Central memory CD8-positive, alpha-beta T cell (primary cell): Measurements from ENCODE around the gene ARHGAP10.

Source experiments
- ATAC-seq: fragments of 150-1000 bp; cut with Tn5 transposase; replicated peaks from 2 replicates; pipeline ENCODE4 v1.10.0; 2022; ENCODE audit warnings: mild to moderate bottlenecking, moderate FRiP score, moderate number of reproducible peaks; ENCODE audit not compliant: poor library complexity, severe bottlenecking; ENCODE audit errors: extremely low read depth
- DNase-seq, 2 donors: peaks; one replicate each; pipeline ENCODE4 v3.0.0; 2021; ENCODE audit warnings: low spot score in 2 of 2
- H3K27ac Mint-ChIP-seq: one replicate; pipeline ENCODE4 v1.8.0; 2022; ENCODE audit warnings: low read depth, mild to moderate bottlenecking, moderate library complexity, mixed read lengths
- H3K27me3 Mint-ChIP-seq: one replicate; pipeline ENCODE4 v1.8.0; 2022; ENCODE audit warnings: mixed read lengths
- H3K36me3 Mint-ChIP-seq: one replicate; pipeline ENCODE4 v1.8.0; 2022; ENCODE audit warnings: mild to moderate bottlenecking, moderate library complexity, mixed read lengths; ENCODE audit not compliant: insufficient read depth
- H3K4me1 Mint-ChIP-seq: one replicate; pipeline ENCODE4 v1.8.0; 2022; ENCODE audit warnings: mixed read lengths
- H3K4me3 Mint-ChIP-seq: one replicate; pipeline ENCODE4 v1.8.0; 2022; ENCODE audit warnings: mild to moderate bottlenecking, moderate library complexity, mixed read lengths
- H3K9me3 Mint-ChIP-seq: one replicate; pipeline ENCODE4 v1.8.0; 2022; ENCODE audit warnings: mixed read lengths

ARHGAP10 gene

DNA sequence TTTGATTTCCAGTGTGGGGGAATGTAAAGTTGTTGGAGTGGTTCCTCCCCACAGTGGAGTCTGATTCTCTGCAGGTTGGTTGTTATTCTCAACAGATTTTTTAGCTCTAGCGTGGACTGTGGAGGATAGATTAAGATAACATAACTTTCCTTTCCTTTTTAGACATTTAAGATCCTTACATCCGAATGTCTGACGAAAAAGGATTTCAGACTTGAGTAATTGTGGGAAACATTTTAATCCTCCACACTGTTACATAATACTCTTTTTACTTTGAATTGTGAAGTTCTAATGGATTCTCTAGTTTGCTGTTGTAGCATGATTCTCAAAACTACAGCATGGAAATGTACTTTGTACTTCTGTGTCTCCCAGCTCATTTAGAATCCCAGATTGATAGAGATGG is 107.8 kb downstream of the ARHGAP10 start:
- no peaks in the 10 kb centered on the region for H3K9me3 Mint-ChIP-seq
- DNase-seq (no peak), ATAC-seq (no peak)
- no peak overlapping the region for H3K4me3 Mint-ChIP-seq
- no peaks in the 10 kb centered on the region for H3K27me3 Mint-ChIP-seq
- H3K27ac Mint-ChIP-seq = no peak overlapping the region
- peaks cover 11% of the 10 kb centered on the region for H3K4me1 Mint-ChIP-seq
- H3K36me3 Mint-ChIP-seq = peaks cover 1% of the 10 kb centered on the region

DNA sequence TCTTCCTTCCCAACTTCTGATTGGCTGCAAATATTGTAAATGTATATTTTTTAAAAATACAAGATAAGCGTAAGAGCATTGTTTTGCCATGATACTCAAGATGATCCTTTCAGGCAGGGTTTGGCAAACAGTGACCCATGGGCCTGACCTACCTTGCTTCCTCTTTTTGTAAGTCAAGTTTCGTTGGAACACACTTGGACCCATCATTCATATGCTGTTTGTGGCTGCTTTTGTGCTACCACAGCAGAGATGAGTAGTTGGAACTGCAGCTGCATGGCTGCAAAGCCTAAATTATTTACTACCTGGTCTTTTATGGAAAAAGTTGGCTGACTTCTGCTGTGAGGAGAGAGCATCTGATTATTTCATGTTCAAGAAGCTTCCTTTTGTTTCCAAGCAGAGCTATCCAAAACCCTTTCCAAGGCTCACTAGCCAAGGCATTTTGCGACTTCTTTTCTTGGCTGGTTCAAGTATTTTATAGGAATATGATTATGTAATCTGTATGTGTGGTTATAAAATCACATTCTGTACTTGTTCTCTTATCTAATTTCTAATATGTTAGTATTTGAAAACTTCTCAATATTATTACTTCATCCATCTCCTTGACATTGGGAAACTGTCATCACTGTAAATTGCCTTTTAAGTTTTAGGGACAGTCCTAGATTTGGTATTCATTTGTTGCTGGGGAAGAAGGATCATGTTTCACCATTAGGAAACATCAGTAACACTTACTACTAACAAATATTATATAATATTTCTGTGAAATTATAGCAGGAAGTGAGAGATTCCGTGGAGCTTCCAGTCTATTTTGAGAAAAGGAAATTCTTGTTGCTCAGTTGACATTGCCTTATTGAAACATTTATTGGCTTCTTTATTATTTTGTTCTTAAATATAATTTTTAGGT is 109.2 kb downstream of the ARHGAP10 start:
- no peaks in the 10 kb centered on the region for H3K36me3 Mint-ChIP-seq
- H3K27ac Mint-ChIP-seq = no peak overlapping the region
- H3K27me3 Mint-ChIP-seq = no peaks in the 10 kb centered on the region
- H3K4me3 Mint-ChIP-seq = no peak overlapping the region
- ATAC-seq (no peak), DNase-seq (no peak)
- no peaks in the 10 kb centered on the region for H3K9me3 Mint-ChIP-seq
- H3K4me1 Mint-ChIP-seq = peaks cover 7% of the 10 kb centered on the region

DNA sequence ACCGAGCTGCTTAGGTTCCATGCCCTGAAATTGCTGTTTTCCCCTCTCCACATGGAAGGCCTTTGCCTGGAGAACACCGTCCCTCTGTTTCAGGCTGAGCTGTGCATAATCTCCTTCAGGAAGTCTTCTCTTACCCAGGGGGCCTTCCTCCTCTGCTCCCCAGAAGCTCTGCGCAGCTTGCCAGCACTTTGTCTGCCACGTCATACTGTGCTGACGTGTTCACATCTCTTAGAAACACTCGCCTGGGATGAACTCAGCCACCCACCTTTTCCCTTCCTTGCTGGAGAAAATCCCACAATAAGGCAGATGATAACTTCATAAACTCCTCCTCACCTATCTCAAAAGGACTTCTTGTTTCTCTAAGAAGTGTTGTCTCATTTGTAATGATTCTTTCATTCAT is 110.7 kb downstream of the ARHGAP10 start:
- Mint-ChIP-seq H3K4me1 (no peaks in the 10 kb centered on the region), H3K27me3 (no peaks in the 10 kb centered on the region), H3K27ac (no peak overlapping the region)

DNA sequence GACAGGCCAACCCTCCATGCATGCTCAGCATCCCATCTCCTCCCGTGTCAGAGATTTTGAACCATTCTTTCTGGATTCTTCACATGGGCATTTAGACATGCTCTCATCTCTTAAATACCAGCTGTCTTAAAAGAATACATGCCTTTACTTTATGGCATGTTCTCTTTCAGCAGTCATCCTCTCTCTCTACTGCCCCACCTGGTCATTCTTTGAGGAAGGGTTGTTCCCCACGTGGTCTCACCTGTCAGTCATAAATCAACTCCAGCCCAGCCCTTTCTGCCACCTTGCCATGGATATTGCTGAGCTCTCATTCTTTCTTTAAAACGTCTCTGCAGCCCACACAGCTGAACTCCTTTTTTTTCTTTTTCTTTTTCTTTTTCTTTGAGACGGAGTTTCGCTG is 111.3 kb downstream of the ARHGAP10 start:
- Mint-ChIP-seq H3K27ac (no peak overlapping the region), H3K4me1 (no peaks in the 10 kb centered on the region), H3K27me3 (no peaks in the 10 kb centered on the region), H3K9me3 (no peaks in the 10 kb centered on the region), H3K4me3 (no peak overlapping the region), H3K36me3 (no peaks in the 10 kb centered on the region)
- DNase-seq (no peak), ATAC-seq (no peak)

More for the DNA sequence above, 110.7 kb downstream of the ARHGAP10 start:
- ATAC-seq (no peak), DNase-seq (no peak)
- Mint-ChIP-seq H3K4me3 (no peak overlapping the region), H3K9me3 (no peaks in the 10 kb centered on the region), H3K36me3 (no peaks in the 10 kb centered on the region)

DNA sequence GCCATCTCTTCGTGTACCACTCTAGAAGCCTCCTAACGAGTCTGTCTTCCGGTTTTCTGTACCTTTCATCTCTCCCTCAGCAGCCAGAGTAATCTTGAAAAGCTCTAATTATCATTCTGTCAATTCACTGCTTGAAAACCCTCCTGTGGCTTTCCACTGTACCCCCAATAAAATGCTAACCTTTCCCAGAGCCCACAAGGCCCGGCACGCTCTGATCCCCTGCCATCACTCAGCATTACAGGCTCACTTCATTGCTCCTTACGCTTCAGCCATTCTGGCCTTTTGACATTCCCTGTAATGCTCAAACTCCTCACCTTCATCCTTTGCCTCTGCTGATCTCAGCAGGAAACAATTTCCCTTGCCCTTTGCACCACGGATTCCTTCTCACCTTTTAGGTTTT is 112.9 kb downstream of the ARHGAP10 start:
- no peak for ATAC-seq
- H3K9me3 Mint-ChIP-seq = no peaks in the 10 kb centered on the region
- H3K27ac Mint-ChIP-seq = no peak overlapping the region
- no peaks in the 10 kb centered on the region for H3K27me3 Mint-ChIP-seq
- no peak overlapping the region for H3K4me3 Mint-ChIP-seq
- no peak for DNase-seq
- no peaks in the 10 kb centered on the region for H3K4me1 Mint-ChIP-seq
- H3K36me3 Mint-ChIP-seq = no peaks in the 10 kb centered on the region

DNA sequence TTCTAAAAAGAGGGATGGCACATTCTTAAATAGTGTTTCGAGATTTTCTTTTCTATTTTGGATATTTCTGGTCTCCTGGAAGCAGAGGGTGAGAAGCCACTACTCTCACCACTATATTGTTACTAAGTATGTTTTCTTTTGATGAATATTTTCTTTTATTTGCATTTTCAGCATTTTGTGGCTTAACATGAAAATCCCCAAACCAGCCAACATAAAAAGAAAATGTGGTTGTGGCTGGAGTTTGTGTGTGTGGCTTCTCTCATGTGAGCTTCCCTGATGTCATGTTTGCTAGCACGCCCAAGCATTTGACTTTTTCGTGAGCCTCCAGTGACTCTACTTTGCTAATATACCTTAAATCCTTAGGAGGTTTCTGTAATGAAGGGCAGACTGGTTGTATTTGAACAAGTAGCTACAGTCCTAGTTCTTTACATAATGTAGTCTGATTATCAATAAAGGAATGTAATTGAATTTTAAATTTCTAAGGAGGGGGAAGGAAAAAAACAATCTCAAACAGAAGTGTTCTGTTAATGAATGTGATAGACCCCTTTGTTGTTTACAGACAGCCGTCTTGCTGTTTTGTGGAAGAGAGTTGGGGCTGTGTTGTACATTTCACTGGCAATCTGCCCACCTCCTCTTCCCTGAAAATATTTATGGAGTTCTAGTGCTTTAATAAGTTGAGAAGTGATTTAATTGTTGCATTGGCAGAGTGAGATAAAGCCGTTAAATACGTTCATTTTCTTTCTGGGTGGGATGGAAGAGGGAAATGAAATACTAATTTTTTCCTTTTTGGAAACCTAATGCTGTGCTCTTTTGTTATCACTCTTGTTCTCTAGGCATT is 114.6 kb downstream of the ARHGAP10 start:
- Mint-ChIP-seq H3K4me3 (no peak overlapping the region), H3K27me3 (no peaks in the 10 kb centered on the region), H3K36me3 (no peaks in the 10 kb centered on the region), H3K27ac (no peak overlapping the region), H3K9me3 (no peaks in the 10 kb centered on the region), H3K4me1 (no peaks in the 10 kb centered on the region)
- ATAC-seq = peak; percentile 84
- DNase-seq = peak in 1 of 2 donors; percentile 16

DNA sequence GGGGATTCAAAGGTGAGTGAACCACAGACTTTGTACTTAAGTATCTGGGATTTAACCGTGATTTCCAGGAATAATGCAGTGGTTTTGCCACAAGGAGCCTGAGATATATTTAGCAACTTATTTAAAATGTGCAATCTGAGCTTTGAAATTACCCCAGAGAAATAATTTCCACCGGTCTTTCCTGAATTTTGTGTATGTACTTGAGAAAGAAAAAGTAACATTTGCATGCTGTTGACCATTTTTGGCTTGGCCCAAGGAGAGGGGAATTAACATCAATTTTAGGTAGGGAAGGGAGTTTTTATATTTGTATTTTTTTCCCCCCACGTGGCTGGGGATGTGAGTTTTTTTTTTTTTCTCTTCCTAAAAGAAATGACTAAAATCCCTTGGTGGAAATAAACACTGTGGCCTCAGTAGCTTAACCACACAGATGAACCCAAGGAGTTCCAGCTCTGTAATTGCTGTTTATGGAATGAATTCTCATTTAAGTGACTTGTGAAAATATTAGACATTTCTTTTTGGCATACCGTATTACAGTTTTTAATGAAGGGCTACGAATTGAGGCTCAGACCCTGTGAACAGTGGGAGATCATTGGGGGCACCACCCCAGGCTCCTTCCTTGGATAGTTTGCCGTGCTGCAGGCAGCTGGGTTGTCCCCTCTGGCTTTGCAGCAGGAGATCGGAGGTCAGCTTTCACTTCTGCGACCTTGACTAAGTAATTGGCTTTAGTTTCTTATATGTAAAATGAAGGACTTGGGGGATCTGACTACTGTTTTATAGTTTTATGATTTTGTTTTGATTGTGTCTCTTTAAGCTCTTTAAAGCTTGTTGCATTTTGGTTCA is 116.1 kb downstream of the ARHGAP10 start:
- Mint-ChIP-seq H3K36me3 (no peaks in the 10 kb centered on the region), H3K27ac (no peak overlapping the region), H3K27me3 (no peaks in the 10 kb centered on the region), H3K4me3 (no peak overlapping the region), H3K4me1 (no peaks in the 10 kb centered on the region), H3K9me3 (no peaks in the 10 kb centered on the region)
- ATAC-seq = no peak
- no peak for DNase-seq

DNA sequence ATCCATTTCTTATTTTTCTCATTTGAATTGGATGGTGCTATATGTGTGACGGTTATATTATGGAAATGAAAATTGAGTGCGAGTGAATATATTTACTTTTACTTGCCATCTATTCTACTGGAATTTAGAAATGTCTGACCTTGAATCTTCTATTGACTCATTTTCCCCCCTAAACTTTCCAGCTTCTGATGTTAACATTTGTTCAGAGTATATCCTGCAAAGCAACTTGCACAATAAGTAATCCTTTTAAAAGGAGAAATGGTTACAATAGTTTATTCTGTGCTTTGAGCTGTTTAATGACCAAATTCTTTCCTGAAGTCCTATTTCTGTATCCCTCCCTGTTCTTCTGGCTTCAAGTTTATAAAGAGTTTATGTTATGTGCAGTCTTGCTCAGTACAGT is 116.7 kb downstream of the ARHGAP10 start:
- Mint-ChIP-seq H3K36me3 (no peaks in the 10 kb centered on the region), H3K27me3 (no peaks in the 10 kb centered on the region), H3K27ac (no peak overlapping the region), H3K4me1 (no peaks in the 10 kb centered on the region), H3K9me3 (no peaks in the 10 kb centered on the region), H3K4me3 (no peak overlapping the region)
- ATAC-seq (no peak), DNase-seq (no peak)

DNA sequence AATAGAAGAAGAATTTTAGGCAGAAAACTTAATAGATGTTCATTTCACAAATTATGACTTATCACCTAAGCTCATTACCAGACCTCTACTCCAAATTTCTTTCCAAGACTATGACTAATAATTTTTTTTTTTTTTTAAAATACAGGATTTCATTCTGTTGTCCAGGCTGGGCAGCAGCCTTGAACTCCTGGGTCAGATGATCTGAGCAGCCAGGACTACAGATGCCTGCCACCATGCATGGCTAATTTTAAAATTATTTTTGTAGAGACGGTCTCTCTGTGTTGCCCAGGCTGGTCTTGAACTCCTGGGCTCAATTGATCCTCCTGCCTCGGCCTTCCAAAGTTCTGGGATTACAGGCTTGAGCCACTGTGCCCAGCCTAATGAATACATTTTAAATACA is 119.2 kb downstream of the ARHGAP10 start:
- no peak for ATAC-seq
- Mint-ChIP-seq H3K27ac (no peak overlapping the region), H3K4me3 (no peak overlapping the region), H3K27me3 (no peaks in the 10 kb centered on the region), H3K36me3 (no peaks in the 10 kb centered on the region), H3K4me1 (no peaks in the 10 kb centered on the region), H3K9me3 (no peaks in the 10 kb centered on the region)
- no peak for DNase-seq

DNA sequence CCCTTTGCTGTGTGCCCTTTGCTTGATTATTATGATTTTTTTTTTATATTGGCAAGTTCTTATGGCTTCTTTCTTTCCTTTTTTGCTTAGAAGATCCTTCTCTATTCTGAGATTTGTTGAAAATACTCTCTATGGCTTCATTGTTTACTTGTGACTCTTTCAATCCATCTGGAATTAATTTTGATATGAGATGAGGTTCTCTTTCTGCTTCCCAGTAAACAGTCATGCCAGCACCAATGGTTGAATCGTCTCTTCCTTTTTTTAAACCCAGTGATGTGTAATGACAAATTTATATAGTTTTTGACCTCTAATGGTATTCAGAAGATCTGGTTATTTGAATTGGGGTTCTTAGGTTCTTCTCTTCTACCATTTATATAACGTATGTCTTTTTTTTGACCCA is 121.8 kb downstream of the ARHGAP10 start:
- no peaks in the 10 kb centered on the region for H3K9me3 Mint-ChIP-seq
- no peaks in the 10 kb centered on the region for H3K4me1 Mint-ChIP-seq
- no peak overlapping the region for H3K4me3 Mint-ChIP-seq
- no peaks in the 10 kb centered on the region for H3K27me3 Mint-ChIP-seq
- H3K27ac Mint-ChIP-seq = no peak overlapping the region
- no peak for DNase-seq
- no peaks in the 10 kb centered on the region for H3K36me3 Mint-ChIP-seq
- no peak for ATAC-seq

DNA sequence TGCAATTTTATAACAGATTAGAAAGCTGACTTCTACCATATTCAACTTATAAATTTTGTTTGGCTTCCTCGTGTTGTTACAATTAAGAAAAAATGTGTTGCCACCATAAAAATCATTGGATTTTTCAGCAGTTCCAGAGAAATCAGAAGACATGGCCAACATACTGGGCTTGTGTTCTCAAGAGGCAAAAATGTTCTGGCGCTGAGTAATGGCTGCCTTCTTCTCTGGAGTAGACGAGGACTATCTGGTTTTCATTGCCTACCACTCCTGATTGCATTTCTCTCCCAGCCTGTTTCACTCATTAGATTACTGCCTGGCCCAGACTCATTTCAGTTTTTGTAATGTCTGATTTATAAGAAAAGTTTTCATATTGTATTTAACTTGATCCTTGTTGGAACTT is 122.3 kb downstream of the ARHGAP10 start:
- ATAC-seq (no peak), DNase-seq (no peak)
- Mint-ChIP-seq H3K9me3 (no peaks in the 10 kb centered on the region), H3K27ac (no peak overlapping the region), H3K4me3 (no peak overlapping the region), H3K36me3 (no peaks in the 10 kb centered on the region), H3K27me3 (no peaks in the 10 kb centered on the region), H3K4me1 (no peaks in the 10 kb centered on the region)

DNA sequence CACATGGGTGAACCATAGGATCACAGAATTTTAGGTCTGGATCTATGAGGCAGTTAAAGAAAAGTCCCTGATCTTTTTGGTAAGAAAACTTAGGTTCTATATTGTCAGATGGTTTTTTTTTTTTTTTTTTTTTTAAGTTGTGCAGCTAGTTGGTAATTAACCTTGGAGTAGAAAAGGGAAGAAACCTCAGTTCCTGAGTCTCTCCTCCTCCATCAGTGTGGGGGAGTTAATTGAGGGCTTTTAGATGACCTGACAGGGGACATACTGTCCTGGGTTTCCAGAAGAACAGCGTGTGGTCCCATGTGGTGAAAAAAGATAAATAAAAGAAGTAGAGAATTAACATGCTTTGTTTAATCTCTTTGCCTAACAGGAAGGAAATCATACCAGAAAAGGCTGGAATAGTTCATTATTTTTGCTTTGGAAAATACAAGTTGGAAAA is 123.7 kb downstream of the ARHGAP10 start:
- no peak overlapping the region for H3K27ac Mint-ChIP-seq
- no peak overlapping the region for H3K4me3 Mint-ChIP-seq
- DNase-seq (no peak), ATAC-seq (no peak)
- H3K9me3 Mint-ChIP-seq = no peaks in the 10 kb centered on the region
- H3K27me3 Mint-ChIP-seq = no peaks in the 10 kb centered on the region
- no peaks in the 10 kb centered on the region for H3K4me1 Mint-ChIP-seq
- H3K36me3 Mint-ChIP-seq = no peaks in the 10 kb centered on the region
